H4 (cell line): ENCODE measurements around the gene MAMLD1. TPM values are rescaled to one million over a fixed set of nuclear protein-coding genes. Genes with fewer than 3 reads are reported as not detected.

Source experiments
- DNase-seq: peaks from one replicate; pipeline ENCODE4 v3.0.0-alpha.2; 2015; ENCODE audit warnings: low spot score
- total RNA-seq: library from RNA; depleted of rRNA; stranded (reverse); fragments of >200 nt; shearing (Covaris generic); gene quantifications from 2 replicates; pipeline ENCODE4 v1.2.3, GENCODE V29; 2014

Gene MAMLD1
- total RNA-seq, 1 experiment from 2014 or later: 0.35 TPM

- DNase-seq: no peak
Measured at GRCh38 chrX:150405576-150405975, 42.5 kb downstream of the MAMLD1 start.

DNA sequence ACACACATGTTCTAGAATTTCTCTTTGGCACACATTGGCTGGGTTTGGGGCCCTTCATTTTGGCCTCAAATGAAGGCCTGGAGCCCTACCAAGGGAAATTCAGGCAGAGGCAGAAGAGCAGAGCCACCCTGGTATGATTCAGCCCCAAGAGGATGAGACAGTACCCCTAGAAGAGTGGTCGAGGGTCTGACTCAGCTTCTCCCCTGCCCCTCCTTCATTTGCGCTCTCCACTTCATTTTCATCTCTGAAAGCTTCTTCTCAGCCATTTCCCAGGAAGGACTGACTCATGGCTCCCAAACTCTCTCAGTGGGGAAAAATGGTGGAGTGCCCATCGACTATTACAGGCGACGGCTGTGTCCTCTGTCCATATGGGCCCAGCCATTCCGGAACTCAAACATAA, 43.5 kb downstream of the MAMLD1 start:
- no peak for DNase-seq

GRCh38 chrX:150408007-150408406, 44.9 kb downstream of the MAMLD1 start:
- DNase-seq: no peak

DNA sequence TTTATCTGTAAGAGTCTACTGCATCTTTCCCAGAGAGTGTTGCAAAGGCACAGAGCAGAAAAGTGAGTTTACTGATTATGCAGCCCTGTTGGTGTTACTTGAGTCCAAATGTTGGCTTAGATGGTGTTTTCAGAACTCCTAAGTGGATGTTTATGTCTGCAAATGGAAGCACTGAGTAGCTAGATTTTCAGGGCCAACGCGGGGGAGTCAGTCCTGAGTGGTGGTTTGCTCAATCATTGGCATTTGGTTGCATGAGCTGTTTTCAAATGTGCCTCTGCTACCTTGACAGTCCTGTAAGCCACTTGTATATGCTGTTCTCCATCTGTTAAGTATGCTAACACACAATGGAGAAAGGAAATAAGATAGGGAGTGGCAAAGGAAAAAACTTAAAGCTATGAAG, 45.4 kb downstream of the MAMLD1 start:
- DNase-seq: no peak

- DNase-seq: no peak
Measured at GRCh38 chrX:150409486-150409885, 46.4 kb downstream of the MAMLD1 start.

- no peak for DNase-seq
Measured at GRCh38 chrX:150409964-150410363, 46.8 kb downstream of the MAMLD1 start.

- no peak for DNase-seq
Measured at GRCh38 chrX:150410513-150410912, 47.4 kb downstream of the MAMLD1 start.

DNA sequence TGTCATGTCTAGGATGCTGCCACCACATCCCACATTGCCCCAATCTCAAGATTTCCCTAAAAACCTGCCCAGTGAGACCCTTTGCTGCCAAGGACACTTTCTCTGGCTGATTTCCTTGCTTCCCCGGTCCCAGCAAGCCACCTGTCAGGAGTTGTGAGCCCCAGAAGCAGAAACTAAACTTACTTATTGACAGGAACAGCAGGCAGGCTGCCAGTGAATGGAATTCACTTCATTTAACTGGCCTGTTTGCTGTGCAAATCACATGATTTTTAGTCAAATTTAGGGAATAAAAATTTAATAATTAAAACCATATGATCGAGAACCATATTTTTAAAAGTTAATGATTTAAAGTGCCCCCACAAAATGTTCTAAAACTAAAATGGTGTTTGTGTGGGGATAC, 48.5 kb downstream of the MAMLD1 start:
- no peak for DNase-seq

DNA sequence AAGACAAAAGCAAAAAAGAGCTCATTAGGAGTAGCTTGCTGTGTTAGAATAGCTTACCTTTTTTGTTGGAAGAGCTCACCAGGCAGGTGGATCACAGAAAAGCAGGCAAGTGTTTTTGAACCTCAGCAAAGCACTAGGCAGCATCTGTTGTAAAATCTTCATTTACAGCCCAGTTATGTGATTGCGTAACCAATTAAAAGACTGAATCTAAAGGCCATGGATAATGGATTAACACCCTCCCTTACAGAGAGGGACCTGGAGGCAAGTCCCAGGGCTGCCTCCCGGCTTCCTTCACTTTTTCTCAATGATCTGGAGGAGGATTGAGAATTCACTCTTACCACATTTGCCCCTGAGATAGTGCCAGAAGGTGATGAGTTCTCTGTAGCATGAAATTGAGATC, 51.1 kb downstream of the MAMLD1 start:
- DNase-seq: no peak

GRCh38 chrX:150416469-150416868, 53.4 kb downstream of the MAMLD1 start:
- no peak for DNase-seq

GRCh38 chrX:150421816-150422215, 58.7 kb downstream of the MAMLD1 start:
- no peak for DNase-seq

DNA sequence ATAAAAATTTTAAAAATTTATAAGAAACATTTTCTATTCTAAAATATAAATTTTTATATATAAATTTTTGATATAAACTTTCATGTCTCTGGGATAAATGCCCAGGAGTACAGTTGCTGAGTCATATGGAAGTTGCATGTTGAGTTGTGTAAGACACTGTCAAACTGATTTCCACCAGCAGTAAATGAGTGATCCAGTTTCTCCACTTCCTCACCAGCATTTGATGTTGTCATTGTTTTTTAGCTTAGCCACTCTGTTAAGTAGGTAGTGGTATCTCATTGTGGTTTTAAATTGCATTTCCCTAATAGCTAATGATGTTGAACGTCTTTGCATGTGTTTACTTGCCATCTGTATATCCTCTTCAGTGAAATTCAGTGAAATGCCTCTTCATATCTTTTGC, 66.5 kb downstream of the MAMLD1 start:
- DNase-seq: peak; percentile 75

- no peak for DNase-seq
Measured at GRCh38 chrX:150436195-150436594, 73.1 kb downstream of the MAMLD1 start.

GRCh38 chrX:150438165-150438564, 75.0 kb downstream of the MAMLD1 start:
- no peak for DNase-seq

DNA sequence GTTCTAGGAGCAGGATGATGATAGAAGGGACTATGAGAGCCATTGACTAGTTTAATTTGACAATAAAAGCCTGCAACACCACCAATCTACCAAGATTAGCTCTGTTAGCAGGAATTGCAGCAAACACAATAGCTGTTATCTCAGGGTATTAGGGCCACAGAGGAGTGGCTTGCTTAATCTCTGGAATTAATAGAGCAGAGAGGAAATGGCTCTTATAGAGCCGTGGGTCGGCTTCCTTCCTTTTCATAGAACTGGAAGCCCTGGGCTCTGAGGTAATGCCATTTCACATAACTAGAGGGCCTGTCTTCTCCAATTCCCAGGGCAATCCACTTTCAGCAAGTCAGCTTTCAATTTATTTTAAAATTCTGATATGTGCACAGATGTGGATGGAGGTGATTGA, 83.0 kb downstream of the MAMLD1 start:
- no peak for DNase-seq

- DNase-seq: no peak
Measured at GRCh38 chrX:150446995-150447394, 83.9 kb downstream of the MAMLD1 start.

DNA sequence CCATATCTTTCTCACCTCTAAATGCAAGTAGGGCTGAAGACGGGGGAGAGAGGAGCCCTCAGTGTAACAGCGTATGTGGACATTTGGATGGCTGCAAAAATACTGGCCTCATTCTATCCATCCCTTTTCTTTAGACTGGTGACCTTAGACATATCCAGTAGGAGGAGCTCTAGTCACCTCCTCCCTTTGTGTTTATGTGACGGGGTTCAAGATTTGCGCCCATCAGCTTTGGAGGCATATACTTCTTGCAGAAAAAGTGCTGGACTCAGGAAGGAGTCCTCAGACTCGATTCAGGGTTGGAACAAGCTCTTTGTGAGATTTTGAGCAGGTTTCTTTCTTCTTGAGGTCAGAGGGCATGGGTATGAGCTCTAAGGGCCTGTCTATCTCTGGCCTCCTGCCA, 86.2 kb downstream of the MAMLD1 start:
- DNase-seq: no peak

DNA sequence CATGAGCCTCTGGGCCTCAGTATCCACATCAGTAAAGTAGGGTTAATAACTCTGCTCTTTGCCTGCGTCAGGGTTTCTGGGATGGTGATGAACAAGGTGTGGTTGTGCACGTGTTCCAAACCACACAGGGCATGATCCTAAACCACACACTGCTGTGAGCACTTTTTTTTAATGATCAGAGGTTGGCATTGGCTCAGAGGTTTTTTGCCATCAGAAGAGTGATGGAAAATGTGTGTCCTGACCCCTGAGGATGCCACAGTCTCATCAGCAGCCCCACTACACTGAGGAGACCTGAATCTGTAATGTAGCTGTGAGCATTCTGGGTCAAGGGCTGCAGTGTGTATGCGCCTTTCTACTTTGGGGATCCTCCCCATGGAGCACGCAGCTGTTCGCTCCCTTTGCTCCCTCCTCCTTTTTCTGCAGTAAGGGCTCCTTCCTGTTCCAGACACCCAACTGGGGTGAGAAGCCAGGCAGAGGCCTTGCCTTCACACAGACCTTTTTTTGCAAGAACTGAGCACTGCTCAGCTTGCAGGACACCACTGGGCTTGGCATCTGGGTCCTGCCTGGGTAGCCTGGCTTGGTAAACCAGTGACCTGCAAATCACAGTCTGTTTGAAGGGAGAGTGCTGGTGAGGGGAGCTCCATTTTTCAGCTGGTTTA, 87.5 kb downstream of the MAMLD1 start:
- no peak for DNase-seq

GRCh38 chrX:150451953-150452352, 88.8 kb downstream of the MAMLD1 start:
- DNase-seq: no peak

- no peak for DNase-seq
Measured at GRCh38 chrX:150454083-150454482, 91.0 kb downstream of the MAMLD1 start.

GRCh38 chrX:150454508-150455214, 91.5 kb downstream of the MAMLD1 start:
- DNase-seq: no peak

GRCh38 chrX:150455215-150455608, 92.1 kb downstream of the MAMLD1 start:
- no peak for DNase-seq

DNA sequence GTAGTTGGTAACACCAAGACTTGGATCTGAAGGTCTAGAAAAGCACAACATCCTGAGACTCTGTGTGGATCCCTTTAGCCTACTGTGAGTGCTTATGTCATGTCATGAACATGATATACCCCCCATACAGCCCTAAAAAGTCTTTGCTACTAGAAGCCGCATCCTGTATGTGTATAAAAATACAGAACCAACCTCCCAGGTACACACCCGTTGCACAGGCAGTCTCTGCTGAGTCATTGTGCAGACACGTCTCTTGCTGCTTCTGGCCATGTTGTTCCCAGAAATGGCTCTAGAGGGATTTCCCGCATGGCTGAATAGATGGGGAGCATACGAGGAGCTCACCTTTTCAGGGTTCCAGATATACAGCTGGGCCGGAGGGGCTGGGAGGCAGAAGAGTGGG, 93.3 kb downstream of the MAMLD1 start:
- peak; percentile 16 for DNase-seq

- DNase-seq: no peak
Measured at GRCh38 chrX:150456941-150457340, 93.8 kb downstream of the MAMLD1 start.
